Articular chondrocyte of knee joint (primary cell): ENCODE measurements around the gene CAMKMT. TPM values are rescaled to one million over a fixed set of nuclear protein-coding genes. Genes with fewer than 3 reads are reported as not detected.

ENCODE experiments used
- total RNA-seq: library from RNA; depleted of rRNA; stranded (reverse); fragments of >200 nt; gene quantifications from 2 replicates; pipeline ENCODE4 v1.2.3, GENCODE V29; 2012

The CAMKMT gene
- 10.1 and 12.0 TPM in 2 replicates for total RNA-seq

GRCh38 chr2:44361330-44362206, at the start of gene CAMKMT, which contains the start of gene PREPL:
Gene CAMKMT, plus strand, starts transcription at chr2:44361947.
Gene PREPL, minus strand, starts transcription at chr2:44361494. Its CDS starts 15,152 bp downstream, at chr2:44346342.

Other genes starting within 250 kb of the CAMKMT start
- gene PPM1B, start 193.1 kb upstream of the CAMKMT start, total RNA-seq: 15.9 and 17.4 TPM in 2 replicates
- not detected in 2 replicates for gene SLC3A1, start 86.5 kb upstream of the CAMKMT start, total RNA-seq
- 47.6 and 71.8 TPM in 2 replicates for gene PREPL, start 453 bp upstream of the CAMKMT start, total RNA-seq